NCI-H82 (cell line): ENCODE measurements around the gene QRICH2.
A peak's percentile ranks its signal among the peaks of the same experiment; 100 is the strongest.
"Not testable (repeated sequence)": the region's sequence is repeated elsewhere in the genome, so short reads cannot be mapped to it uniquely, and the experiment has no call there.

Source experiments
- DNase-seq: peaks from one replicate; lab custom pipeline; 2025; lab: John Stamatoyannopoulos, UW

QRICH2 gene

DNA sequence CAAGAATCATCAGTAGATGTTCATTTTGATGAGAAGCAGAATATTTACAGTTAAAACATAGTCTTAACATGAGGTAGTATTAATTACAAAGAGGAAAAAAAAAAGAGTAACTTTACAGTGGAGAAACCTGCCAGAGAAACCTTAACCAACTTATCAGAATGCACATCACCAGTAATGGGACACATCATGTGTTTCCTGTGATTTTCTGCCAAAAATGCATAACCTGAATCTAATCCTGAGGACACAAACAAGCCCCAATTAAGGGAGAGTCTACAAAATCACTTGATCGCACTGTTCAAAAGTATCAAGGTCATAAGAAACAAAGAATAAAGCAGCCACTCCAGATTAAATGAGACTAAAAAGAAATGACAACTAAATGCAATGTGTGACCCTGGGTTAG, 18.2 kb upstream of the QRICH2 start:
- DNase-seq: no peak

DNA sequence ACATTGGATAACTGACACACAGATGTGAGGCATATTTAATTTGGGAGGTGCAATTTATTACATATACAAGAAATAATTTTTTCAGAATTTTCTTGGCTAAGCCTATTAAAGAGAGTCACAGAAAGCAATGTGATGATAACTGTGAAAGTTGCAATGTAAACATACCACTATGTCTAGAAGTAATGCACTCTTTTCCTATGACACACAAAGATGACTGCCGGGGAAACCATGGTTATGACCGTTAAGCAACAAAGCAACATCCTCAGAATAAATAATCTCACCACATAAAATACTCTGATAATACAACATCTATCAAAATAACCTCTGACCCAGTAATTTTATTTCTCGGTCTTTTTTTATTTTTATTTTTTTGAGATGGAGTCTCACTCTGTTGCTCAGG, 10.5 kb upstream of the QRICH2 start:
- no peak for DNase-seq

GRCh38 chr17:76317535-76317934, 9.5 kb upstream of the QRICH2 start:
- DNase-seq: no peak

- no peak for DNase-seq
These were observed 6.5 kb upstream of the QRICH2 start for GRCh38 chr17:76314392-76315227.

- no peak for DNase-seq
These were observed 4.7 kb upstream of the QRICH2 start for GRCh38 chr17:76312735-76313134.

GRCh38 chr17:76309461-76309860, 1.4 kb upstream of the QRICH2 start:
- no peak for DNase-seq

DNA sequence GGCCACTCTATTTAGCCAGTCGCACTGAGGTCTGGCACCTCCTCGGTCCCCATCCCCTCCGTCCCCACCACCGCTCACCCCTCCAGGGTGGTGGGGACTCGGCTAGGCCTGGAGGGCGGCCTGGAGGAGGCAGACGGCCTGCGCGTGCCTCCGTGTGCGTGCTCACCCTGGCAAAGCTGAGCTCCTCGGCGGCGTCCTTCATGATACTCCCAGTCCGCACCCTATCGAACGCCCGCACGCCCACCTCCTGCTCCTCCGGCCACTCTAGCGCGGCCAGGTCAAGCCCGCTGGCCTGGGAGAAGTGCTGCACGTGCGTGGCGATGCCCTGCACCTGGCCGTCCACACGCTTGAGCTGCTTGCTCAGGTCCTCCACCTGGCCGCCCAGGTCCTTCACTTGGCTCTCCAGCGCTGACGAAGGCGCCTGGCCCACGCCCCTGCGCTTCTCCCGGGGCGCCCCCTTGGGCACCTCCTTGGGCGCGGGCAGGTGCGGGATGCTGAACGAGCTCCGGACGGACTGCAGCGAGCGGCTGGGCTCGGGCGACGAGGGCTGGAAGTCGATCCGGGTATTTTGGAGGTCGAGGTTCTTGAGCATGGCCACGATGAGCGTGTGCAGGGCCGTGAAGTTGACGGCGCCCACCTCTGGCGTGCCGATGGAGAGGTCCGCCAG, 644 bp downstream of the QRICH2 start:
- no peak for DNase-seq

DNA sequence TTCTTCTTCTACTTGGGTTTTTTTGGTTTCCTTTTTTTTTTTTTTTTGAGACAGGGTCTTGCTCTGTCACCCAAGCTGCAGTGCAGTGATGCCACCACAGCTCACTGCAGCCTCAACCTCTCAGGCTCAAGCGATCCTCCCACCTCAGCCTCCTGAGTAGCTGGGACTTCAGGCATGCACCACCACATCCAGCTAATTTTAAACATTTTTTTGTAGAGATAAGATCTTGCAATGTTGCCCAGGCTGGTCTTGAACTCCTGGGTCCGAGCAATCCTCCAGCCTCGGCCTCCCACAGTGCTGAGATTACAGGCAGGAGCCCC, 3.0 kb downstream of the QRICH2 start:
- not testable (repeated sequence) for DNase-seq

- peak; percentile 36 for DNase-seq
These were observed 3.6 kb downstream of the QRICH2 start for GRCh38 chr17:76304226-76305134.

- no peak for DNase-seq
These were observed 10.6 kb downstream of the QRICH2 start for GRCh38 chr17:76297436-76297835.

GRCh38 chr17:76296889-76297288, 11.2 kb downstream of the QRICH2 start:
- no peak for DNase-seq

DNA sequence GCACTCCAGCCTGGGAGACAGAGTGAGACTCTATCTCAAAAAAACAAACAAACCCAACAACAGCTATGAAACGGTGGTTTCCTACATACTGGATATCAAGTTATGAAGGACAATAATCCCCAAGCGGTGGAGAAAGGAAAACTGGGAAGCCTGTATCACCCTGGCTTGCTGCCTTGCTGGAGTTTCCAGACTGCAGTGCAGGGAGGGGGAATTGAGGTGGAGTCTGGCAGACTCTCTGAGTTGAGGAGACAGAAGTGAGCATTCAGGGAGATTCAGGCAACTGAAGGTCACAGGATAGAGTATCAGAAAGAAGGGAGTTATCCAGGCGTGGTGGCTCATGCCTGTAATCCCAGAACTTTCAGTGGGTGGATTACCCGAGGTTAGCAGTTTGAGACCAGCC, 11.9 kb downstream of the QRICH2 start:
- DNase-seq: no peak

DNA sequence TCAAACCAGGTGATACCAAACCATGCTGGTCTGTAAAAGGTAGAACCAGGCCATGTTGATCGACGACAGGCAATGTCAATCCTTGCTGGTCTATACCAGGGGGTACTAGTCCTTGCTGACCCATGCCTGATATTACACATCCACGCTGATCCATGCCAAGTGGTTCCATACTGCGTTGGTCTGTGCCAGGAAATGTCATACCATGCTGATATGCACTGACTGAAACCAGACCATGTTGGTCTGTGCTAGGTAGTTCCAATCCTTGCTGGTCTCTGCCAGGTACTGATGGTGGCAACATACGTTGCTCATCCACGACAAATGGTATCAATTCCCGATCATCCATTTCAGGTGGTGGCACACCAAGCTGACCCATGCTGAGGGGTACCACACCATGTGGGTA, 15.0 kb downstream of the QRICH2 start:
- no peak for DNase-seq

DNA sequence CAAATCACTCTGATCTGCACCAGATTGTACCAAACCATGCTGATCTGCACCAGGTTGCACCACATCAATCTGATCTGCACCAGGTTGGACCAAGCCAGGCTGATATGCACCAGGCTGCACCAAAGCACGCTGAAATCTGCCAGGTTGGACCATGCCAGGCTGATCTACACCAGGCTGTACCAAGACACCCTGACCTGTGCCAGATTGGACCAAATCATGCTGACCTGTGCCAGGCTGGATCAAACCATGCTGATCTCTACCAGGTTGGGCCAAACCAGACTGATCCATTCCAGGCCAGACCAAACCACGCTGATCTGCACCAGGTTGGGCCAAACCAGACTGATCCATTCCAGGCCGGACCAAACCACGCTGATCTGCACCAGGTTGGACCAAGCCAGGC, 15.5 kb downstream of the QRICH2 start:
- DNase-seq: no peak

DNA sequence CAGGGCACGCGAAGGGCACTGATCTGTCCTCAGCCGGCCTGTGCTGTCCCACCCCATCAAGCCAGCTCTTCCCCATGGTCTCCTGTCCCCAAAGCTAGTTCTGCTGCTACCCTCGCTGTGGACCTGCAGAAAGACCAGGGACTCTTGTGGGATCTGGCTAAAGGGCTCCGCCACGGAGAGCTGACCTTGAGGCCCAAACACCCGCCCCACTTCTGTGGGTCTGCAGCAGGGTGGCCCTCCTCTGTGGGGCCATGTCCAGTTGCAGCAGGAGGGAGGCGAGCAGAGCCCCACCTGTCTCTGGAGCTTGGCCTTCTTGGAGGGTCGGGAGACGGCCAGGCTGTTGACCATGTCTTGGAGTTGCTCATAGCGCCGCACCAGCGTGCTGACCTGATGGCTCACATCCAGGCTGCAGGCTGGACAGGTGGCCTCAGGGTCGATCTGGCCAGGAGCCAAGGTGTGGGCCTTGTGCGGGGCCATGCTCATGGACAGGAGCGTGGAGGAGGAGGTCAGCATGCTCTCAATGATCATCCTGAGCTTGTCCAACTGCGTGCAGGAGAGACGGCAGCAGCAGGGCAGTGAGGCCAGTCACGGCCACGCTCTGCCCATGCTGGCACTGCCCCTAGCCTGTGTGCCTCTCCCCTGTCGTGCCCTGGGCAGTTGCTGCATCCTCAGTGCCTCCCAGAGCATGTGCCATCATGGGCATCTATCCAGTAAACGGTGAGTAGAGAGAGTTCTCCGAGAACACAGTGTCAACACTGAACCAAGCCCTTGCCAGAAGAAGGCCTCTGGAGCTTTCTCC, 26.3 kb downstream of the QRICH2 start:
- DNase-seq: no peak

GRCh38 chr17:76280650-76281049, 27.4 kb downstream of the QRICH2 start:
- DNase-seq: no peak

DNA sequence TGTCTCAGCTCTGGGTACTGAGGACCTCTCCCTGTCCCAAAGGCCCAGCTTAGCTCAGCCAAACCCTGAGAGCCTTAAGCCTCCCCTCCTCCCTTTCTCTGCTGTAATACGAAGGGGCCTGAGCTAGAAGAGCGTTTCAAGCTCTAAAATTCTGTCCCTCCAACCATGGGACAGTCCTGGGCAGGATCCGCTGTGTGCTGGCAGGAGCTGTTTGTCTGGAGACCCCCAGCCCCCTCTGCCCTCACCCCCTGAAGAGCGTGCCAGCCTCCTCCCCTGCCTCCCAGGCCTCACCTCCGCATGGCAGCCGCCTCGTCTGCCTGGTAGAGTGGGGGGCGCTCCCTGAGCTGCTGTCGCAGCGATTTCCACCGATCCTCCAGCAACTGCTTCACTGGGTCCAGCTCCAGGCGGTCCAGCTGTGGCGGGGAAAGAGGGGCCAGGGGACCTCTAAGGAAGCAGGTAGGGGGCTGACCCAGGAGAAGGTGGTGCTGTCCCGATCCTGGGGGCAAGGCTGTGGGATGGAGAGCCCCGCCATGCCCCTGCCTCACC, 28.3 kb downstream of the QRICH2 start:
- no peak for DNase-seq

DNA sequence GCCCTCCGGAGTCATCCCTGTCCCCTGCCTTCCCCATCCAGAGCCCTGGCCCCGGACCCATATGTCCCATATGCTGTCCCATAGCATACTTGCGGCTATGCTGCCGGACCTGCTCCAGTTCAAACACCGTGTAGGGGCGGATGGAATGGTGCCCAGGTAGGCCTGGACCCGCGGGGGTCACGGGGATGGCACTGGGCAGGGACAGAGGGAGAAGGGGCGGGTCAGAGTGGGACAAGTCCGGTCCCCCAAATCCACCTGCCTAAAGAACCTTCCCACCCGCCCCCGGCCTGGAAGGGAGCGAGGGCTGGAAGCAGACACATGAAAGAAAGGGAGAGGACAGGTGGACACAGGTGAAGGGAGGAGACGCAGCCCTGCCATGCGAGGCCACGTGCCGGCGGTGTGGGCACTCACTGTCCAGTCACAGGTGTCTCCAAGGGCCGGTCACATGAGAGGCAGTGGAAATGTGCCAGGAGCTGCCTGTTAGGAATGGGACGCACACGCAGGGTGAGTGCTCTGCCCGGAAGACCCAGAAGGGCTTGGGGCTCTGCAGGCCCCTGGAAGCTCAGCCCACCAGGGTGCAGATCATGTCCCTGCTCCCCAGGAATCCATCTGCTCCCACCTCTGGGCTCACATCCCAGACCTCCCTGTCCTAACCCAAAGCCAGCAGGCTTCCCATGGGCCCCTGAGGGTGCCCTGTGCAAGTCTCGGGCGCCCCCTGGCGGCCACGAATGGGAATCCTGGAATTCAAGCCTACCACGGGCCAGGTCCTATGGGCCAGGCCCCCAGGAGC, 28.9 kb downstream of the QRICH2 start:
- peak; percentile 87 for DNase-seq

DNA sequence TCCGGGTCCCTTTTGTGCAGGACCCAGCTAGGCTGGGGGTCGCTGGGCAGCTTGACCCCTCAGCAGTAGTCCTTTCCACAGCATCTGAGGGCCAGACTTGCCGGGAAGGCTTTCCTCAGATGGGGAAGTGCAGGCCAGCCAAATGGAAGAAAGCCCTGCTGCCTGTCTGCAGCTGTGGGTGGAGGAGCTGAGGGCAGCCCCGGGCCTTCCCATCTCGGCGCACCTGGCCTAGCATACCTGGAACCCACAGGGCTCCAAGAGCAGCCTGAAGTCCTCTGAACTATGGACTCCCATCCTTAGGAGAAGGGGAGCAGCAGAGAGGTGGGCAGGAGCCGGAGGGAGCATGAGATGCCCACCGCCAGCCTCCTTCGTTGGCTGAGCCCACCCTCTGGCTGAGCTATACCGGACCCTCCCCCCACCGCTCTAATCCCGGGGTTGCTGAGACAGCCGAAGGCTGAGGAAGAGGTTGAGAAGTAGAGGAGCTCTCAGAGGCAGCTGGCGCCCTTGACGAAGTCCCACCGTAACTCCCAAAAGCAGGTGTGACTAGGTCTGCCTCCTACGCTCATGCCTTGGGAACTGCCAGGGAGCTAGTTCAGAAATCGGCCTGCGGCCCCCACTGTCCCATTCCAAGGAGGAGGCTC, 29.7 kb downstream of the QRICH2 start:
- no peak for DNase-seq
